Osteoblast (primary cell): ENCODE measurements around the gene KLHL29. TPM values are rescaled to one million over a fixed set of nuclear protein-coding genes. Genes with fewer than 3 reads are reported as not detected.

Source experiments
- DNase-seq: peaks from one replicate; pipeline ENCODE4 v3.0.0; 2011; ENCODE audit warnings: low spot score, mixed read lengths; ENCODE audit not compliant: insufficient read length; ENCODE audit errors: missing footprints
- H2AFZ ChIP-seq: 2 replicates; pipeline ENCODE4 v1.6.0; 2011; ENCODE audit warnings: mild to moderate bottlenecking, low read length
- H3K27ac ChIP-seq: 2 replicates; pipeline ENCODE4 v1.5.1; 2011; ENCODE audit warnings: mild to moderate bottlenecking, low read depth, low read length, moderate library complexity
- H3K27me3 ChIP-seq: 2 replicates; pipeline ENCODE4 v1.6.0; 2012; ENCODE audit warnings: mild to moderate bottlenecking, control low read depth, inconsistent platforms, low read length, moderate library complexity; ENCODE audit not compliant: insufficient read depth
- H3K36me3 ChIP-seq: 2 replicates; pipeline ENCODE4 v1.5.1; 2011; ENCODE audit warnings: mild to moderate bottlenecking, low read length, control low read depth, moderate library complexity; ENCODE audit not compliant: insufficient read depth
- H3K4me1 ChIP-seq: 2 replicates; pipeline ENCODE4 v1.5.1; 2011; ENCODE audit warnings: mild to moderate bottlenecking, low read length, control low read depth, moderate library complexity; ENCODE audit not compliant: insufficient read depth
- H3K4me2 ChIP-seq: 2 replicates; pipeline ENCODE4 v1.6.0; 2011; ENCODE audit warnings: mild to moderate bottlenecking, low read length; ENCODE audit not compliant: insufficient read depth
- H3K4me3 ChIP-seq: fragments of 200-600 bp; sonication (generic); 3 replicates; pipeline ENCODE4 v1.5.1; 2012; ENCODE audit warnings: mild to moderate bottlenecking, low read length, inconsistent platforms; ENCODE audit not compliant: insufficient read depth
- H3K79me2 ChIP-seq: 2 replicates; pipeline ENCODE4 v1.6.0; 2012; ENCODE audit warnings: mild to moderate bottlenecking, low read length, control low read depth, inconsistent platforms; ENCODE audit not compliant: insufficient read depth
- H3K9me3 ChIP-seq: 2 replicates; pipeline ENCODE4 v1.5.1; 2011; ENCODE audit warnings: low read depth, low read length, control low read depth
- H4K20me1 ChIP-seq: 2 replicates; pipeline ENCODE4 v1.6.0; 2012; ENCODE audit warnings: mild to moderate bottlenecking, low read length, control low read depth; ENCODE audit not compliant: insufficient read depth
- CTCF ChIP-seq: IDR thresholded peaks from 2 replicates; pipeline ENCODE4 v1.5.1; 2011; ENCODE audit warnings: mild to moderate bottlenecking, low read depth, low read length, moderate library complexity; ENCODE audit errors: extremely low read depth
- total RNA-seq: library from RNA; depleted of rRNA; stranded (reverse); fragments of >200 nt; gene quantifications from 2 replicates; pipeline ENCODE4 v1.2.3, GENCODE V29; 2012

Gene KLHL29
- total RNA-seq, 1 donor = 3.3 TPM

GRCh38 chr2:23589220-23589647, 204.3 kb downstream of the KLHL29 start:
- Histone ChIP-seq H2AFZ (no peak overlapping the region), H3K4me1 (no peaks in the 10 kb centered on the region), H3K36me3 (no peaks in the 10 kb centered on the region), H3K27me3 (no peaks in the 10 kb centered on the region), H3K4me2 (no peak overlapping the region), H3K4me3 (no peak overlapping the region), H3K9me3 (no peaks in the 10 kb centered on the region), H3K27ac (no peak overlapping the region), H4K20me1 (no peaks in the 10 kb centered on the region), H3K79me2 (no peaks in the 10 kb centered on the region)
- no peak for TF ChIP-seq CTCF
- no peak for DNase-seq

GRCh38 chr2:23589739-23590138, 204.8 kb downstream of the KLHL29 start:
- Histone ChIP-seq H2AFZ (no peak overlapping the region), H4K20me1 (no peaks in the 10 kb centered on the region), H3K27me3 (no peaks in the 10 kb centered on the region), H3K4me1 (no peaks in the 10 kb centered on the region), H3K36me3 (no peaks in the 10 kb centered on the region), H3K79me2 (no peaks in the 10 kb centered on the region), H3K4me3 (no peak overlapping the region), H3K4me2 (no peak overlapping the region), H3K9me3 (no peaks in the 10 kb centered on the region), H3K27ac (no peak overlapping the region)
- no peak for TF ChIP-seq CTCF
- DNase-seq = no peak

GRCh38 chr2:23590241-23590869, 205.4 kb downstream of the KLHL29 start:
- no peak for TF ChIP-seq CTCF
- no peaks in the 10 kb centered on the region for H3K9me3 ChIP-seq
- H3K4me1 ChIP-seq = no peaks in the 10 kb centered on the region
- H3K27ac ChIP-seq = no peak overlapping the region
- H3K27me3 ChIP-seq = no peaks in the 10 kb centered on the region
- no peak for DNase-seq
- no peaks in the 10 kb centered on the region for H3K79me2 ChIP-seq
- peaks cover 1% of the 10 kb centered on the region for H4K20me1 ChIP-seq
- no peak overlapping the region for H2AFZ ChIP-seq
- no peak overlapping the region for H3K4me2 ChIP-seq
- H3K36me3 ChIP-seq = no peaks in the 10 kb centered on the region
- H3K4me3 ChIP-seq = no peak overlapping the region

GRCh38 chr2:23591111-23591510, 206.1 kb downstream of the KLHL29 start:
- Histone ChIP-seq H3K4me3 (no peak overlapping the region), H2AFZ (no peak overlapping the region), H3K79me2 (no peaks in the 10 kb centered on the region), H3K9me3 (no peaks in the 10 kb centered on the region), H3K27me3 (no peaks in the 10 kb centered on the region), H3K36me3 (no peaks in the 10 kb centered on the region), H3K27ac (no peak overlapping the region), H3K4me2 (no peak overlapping the region), H3K4me1 (peaks cover 5% of the 10 kb centered on the region), H4K20me1 (peaks cover 3% of the 10 kb centered on the region)
- no peak for DNase-seq
- no peak for TF ChIP-seq CTCF
